ENCODE results near the gene XRCC5. TPM values are rescaled to one million over a fixed set of nuclear protein-coding genes. Genes with fewer than 3 reads are reported as not detected.

Gene XRCC5
- total and polyA plus RNA-seq, 3 donors from 2014 or later: 132 to 145 (median 133) TPM

DNA sequence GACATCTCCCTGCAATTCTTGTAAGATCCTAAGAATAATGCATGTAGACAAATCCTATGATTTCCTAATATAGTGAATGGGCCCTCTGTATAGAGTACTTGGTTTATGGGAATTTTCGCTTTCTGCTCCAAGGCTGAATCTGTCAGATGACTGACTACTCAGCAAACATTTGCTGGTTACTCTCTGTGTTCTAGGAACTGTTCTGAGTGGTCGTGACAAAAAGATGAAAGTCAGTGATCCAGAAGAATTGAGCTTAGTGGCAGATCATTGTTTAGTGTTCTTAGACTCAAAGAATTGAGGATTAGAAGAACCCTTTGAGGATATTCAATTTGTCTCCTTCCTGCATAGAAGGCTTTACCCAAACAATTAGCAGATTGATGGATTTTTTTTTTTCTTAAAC, 10.0 kb downstream of the XRCC5 start:
- Histone ChIP-seq H3K27me3 (no peaks in the 10 kb centered on the region), H3K9me3 (no peaks in the 10 kb centered on the region), H3K36me3 (ENCODE audit: low read depth, missing control alignments) (no peaks in the 10 kb centered on the region), H3K27ac (no peak overlapping the region), H3K4me3 (no peak overlapping the region), H3K4me1 (peaks cover 14% of the 10 kb centered on the region)
- 81 to 90% methylated on average over 2 of the region's 2 CpGs for WGBS, 2 donors
- no peak for TF ChIP-seq POLR2A (IDR thresholded peaks at IDR 0.05)
- TF ChIP-seq, protein P1, sequence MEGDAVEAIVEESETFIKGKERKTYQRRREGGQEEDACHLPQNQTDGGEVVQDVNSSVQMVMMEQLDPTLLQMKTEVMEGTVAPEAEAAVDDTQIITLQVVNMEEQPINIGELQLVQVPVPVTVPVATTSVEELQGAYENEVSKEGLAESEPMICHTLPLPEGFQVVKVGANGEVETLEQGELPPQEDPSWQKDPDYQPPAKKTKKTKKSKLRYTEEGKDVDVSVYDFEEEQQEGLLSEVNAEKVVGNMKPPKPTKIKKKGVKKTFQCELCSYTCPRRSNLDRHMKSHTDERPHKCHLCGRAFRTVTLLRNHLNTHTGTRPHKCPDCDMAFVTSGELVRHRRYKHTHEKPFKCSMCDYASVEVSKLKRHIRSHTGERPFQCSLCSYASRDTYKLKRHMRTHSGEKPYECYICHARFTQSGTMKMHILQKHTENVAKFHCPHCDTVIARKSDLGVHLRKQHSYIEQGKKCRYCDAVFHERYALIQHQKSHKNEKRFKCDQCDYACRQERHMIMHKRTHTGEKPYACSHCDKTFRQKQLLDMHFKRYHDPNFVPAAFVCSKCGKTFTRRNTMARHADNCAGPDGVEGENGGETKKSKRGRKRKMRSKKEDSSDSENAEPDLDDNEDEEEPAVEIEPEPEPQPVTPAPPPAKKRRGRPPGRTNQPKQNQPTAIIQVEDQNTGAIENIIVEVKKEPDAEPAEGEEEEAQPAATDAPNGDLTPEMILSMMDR (IDR thresholded peaks at IDR 0.05): no peak
- DNase-seq: no peak
- intact Hi-C loops (cut with DNase I; ENCODE audit: low total_unique reads): loop anchor here (10.0 kb wide), 1 partner anchor 286 kb away; no protein-coding TSS in a partner anchor

DNA sequence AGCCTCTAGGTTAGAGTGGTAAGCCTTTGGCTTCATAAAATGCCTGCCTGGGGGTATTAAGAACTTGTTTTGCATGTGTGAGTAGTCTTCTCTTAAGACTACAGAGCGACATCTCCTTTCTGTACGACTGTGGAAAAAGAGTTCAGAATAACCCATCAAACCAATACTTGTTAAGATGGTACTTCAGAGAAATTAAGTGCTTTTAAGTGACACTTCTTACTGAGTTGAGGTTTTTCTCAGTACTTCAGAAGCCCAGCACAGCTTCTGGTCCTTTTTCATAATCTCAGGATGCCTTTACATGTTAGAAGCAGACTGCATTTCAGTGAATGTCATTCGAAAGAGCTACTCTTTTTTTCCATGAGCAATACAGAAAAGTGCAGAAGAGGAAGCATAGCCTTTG, 10.8 kb downstream of the XRCC5 start:
- WGBS, 2 donors: 89 to 91% methylated on average over 3 of the region's 3 CpGs

DNA sequence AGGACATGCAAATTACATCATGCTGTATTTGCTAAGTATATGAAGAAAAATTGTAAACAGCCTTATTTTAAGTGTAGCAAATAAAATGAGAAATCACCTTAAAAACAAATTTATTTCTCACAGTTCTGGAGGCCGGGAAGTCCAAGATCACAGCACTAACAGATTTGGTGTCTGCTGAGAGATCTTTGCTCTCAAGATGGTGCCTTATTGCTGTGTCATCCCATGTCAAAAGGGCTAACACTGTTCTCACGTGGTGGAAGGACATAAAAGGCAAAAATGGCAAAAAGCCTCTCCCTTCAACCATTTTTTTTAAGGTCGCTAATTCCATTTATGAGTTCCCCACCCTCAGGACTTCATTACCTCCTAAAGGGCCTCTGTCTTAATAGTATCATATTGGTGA, 12.1 kb downstream of the XRCC5 start:
- WGBS, 2 donors: 86 to 90% methylated on average over 3 of the region's 3 CpGs
- Histone ChIP-seq H3K27ac (no peak overlapping the region), H3K4me3 (no peak overlapping the region), H3K36me3 (ENCODE audit: low read depth, missing control alignments) (no peaks in the 10 kb centered on the region), H3K9me3 (no peaks in the 10 kb centered on the region), H3K27me3 (no peaks in the 10 kb centered on the region), H3K4me1 (no peaks in the 10 kb centered on the region)
- intact Hi-C loops (cut with DNase I; ENCODE audit: low total_unique reads): no loop called here
- DNase-seq: no peak
- TF ChIP-seq, protein P1 (IDR thresholded peaks at IDR 0.05): no peak
- no peak for TF ChIP-seq POLR2A (IDR thresholded peaks at IDR 0.05)

More for the DNA sequence above, 10.8 kb downstream of the XRCC5 start:
- Histone ChIP-seq H3K4me1 (peaks cover 9% of the 10 kb centered on the region), H3K4me3 (no peak overlapping the region), H3K27ac (no peak overlapping the region), H3K9me3 (no peaks in the 10 kb centered on the region), H3K36me3 (ENCODE audit: low read depth, missing control alignments) (no peaks in the 10 kb centered on the region), H3K27me3 (no peaks in the 10 kb centered on the region)
- intact Hi-C loops (cut with DNase I; ENCODE audit: low total_unique reads): loop anchor here (10.0 kb wide), 1 partner anchor 285 kb away; no protein-coding TSS in a partner anchor
- no peak for TF ChIP-seq POLR2A (IDR thresholded peaks at IDR 0.05)
- TF ChIP-seq, protein P1 (IDR thresholded peaks at IDR 0.05): no peak
- no peak for DNase-seq

DNA sequence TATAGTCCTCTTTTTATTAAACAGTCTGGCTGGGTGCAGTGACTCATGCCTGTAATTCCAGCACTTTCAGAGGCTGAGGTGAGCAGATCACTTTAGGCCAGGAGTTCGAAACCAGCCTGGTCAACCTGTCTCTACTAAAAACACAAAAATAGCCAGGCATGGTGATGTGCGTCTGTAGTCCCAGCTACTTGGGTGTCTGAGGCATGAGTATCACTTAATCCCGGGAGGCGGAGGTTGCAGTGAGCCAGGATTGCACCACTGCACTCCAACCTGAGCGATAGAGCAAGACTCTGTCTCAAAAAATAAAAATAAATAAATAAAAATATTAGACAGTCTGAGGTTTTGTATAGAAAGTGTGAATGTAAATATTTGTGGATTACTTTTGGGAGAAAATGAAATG, 17.8 kb downstream of the XRCC5 start:
- TF ChIP-seq, protein P1 (IDR thresholded peaks at IDR 0.05): no peak
- TF ChIP-seq POLR2A (IDR thresholded peaks at IDR 0.05): no peak
- WGBS, 2 donors: 92 to 96% methylated on average over 5 of the region's 5 CpGs
- no peak overlapping the region for H3K4me3 ChIP-seq
- H3K4me1 ChIP-seq: no peaks in the 10 kb centered on the region
- H3K27ac ChIP-seq: no peak overlapping the region
- intact Hi-C loops (cut with DNase I; ENCODE audit: low total_unique reads): no loop called here
- H3K36me3 ChIP-seq (ENCODE audit: low read depth, missing control alignments): no peaks in the 10 kb centered on the region
- DNase-seq: no peak
- H3K27me3 ChIP-seq: no peaks in the 10 kb centered on the region
- H3K9me3 ChIP-seq: no peaks in the 10 kb centered on the region

DNA sequence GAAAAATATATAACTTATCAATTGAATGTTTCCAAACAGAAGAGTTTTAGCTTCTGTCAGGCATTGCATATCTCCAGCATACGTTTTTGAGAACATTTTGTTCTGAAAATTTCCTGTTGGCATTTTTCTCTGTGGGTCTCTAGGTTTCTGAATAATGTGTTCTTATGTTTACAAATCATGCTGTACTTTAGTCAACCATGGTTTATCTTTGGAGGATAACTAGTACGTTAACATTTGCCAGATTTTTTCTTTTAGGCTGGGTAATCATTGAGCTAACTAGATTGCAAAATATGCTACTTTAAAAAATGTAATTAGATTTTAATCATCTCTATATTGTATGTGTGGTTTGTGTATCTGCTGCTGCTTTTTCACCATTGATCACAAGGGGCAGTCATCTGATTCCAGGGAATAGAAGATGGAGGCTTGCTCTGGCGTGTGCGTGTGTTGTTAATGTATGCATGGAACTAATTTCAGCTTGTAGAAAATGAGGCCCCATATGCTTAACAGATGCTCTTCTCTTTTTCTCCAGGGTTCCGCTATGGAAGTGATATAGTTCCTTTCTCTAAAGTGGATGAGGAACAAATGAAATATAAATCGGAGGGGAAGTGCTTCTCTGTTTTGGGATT, 21.3 kb downstream of the XRCC5 start:
- H3K27ac ChIP-seq: no peak overlapping the region
- WGBS, 2 donors: 67 to 74% methylated on average over 6 of the region's 6 CpGs
- H3K27me3 ChIP-seq: no peaks in the 10 kb centered on the region
- TF ChIP-seq POLR2A (IDR thresholded peaks at IDR 0.05): no peak
- TF ChIP-seq, protein P1 (IDR thresholded peaks at IDR 0.05): no peak
- no peak overlapping the region for H3K4me3 ChIP-seq
- DNase-seq: no peak
- intact Hi-C loops (cut with DNase I; ENCODE audit: low total_unique reads): no loop called here
- no peaks in the 10 kb centered on the region for H3K4me1 ChIP-seq
- no peaks in the 10 kb centered on the region for H3K9me3 ChIP-seq
- H3K36me3 ChIP-seq (ENCODE audit: low read depth, missing control alignments): no peaks in the 10 kb centered on the region

Measured in testis (tissue), 3 donors.